Measurements from ENCODE around the gene RGPD8.
"Not testable (repeated sequence)": the region's sequence is repeated elsewhere in the genome, so short reads cannot be mapped to it uniquely, and the experiment has no call there.

The RGPD8 gene

DNA sequence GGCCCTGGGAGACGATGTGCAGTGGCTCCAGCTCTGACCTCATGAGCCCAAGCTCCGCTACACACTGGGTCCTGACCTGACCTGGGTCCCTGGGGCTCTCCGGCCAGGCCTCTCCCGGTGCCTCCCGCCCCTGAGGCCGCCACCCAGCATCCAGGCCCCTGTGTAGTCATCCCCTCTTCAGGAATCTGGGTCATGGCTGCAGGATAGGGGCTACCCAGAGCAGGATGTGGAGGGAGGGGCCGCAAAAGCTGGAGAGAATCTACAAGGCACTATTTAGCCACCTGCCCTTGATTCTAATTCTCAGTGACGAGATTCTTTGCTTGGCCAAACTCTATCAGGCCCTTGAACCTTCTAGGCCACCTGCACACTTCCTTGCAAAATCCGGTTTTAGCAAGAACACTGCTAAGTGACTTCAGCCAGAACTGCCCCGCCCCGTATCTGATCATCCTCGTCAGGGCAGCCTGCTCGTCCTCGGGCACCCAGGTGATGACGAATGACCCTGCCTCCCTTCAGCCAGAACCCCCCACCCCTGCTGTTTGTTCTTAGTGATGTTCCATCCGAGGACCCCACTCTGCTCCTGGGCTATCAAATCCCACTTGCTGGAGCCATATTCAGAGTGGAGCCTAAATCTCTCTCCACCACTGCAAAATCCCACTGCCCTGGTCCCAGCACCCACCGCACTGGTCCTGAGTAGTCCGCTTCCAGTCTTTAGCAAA lies 2.4 kb upstream of the RGPD8 start:
- not testable (repeated sequence) for H3K4me1 ChIP-seq (ENCODE audit: control insufficient read depth in 2 of 2, insufficient read depth in 2 of 2, low read length in 2 of 2); H3K9me3 ChIP-seq (ENCODE audit: control insufficient read depth in 2 of 2, low read length in 2 of 2); H3K9ac ChIP-seq (ENCODE audit: low read depth in 1 of 2, low read length in 2 of 2); H3K27me3 ChIP-seq (ENCODE audit: control insufficient read depth in 2 of 2, insufficient read depth in 2 of 2, low read length in 2 of 2); H3K36me3 ChIP-seq (ENCODE audit: control insufficient read depth in 2 of 2, insufficient read depth in 2 of 2, low read length in 2 of 2); H3K4me3 ChIP-seq (ENCODE audit: low read length in 2 of 2); H3K27ac ChIP-seq (ENCODE audit: low read depth in 2 of 2, low read length in 2 of 2)

GRCh38 chr2:112434890-112435715 lies 1.7 kb upstream of the RGPD8 start:
- not testable (repeated sequence) for H3K9ac ChIP-seq (ENCODE audit: low read depth in 1 of 2, low read length in 2 of 2); H3K36me3 ChIP-seq (ENCODE audit: control insufficient read depth in 2 of 2, insufficient read depth in 2 of 2, low read length in 2 of 2); H3K4me1 ChIP-seq (ENCODE audit: control insufficient read depth in 2 of 2, insufficient read depth in 2 of 2, low read length in 2 of 2); H3K4me3 ChIP-seq (ENCODE audit: low read length in 2 of 2); H3K27ac ChIP-seq (ENCODE audit: low read depth in 2 of 2, low read length in 2 of 2); H3K9me3 ChIP-seq (ENCODE audit: control insufficient read depth in 2 of 2, low read length in 2 of 2); H3K27me3 ChIP-seq (ENCODE audit: control insufficient read depth in 2 of 2, insufficient read depth in 2 of 2, low read length in 2 of 2)

- Histone ChIP-seq H3K9me3 (ENCODE audit: control insufficient read depth in 2 of 2, low read length in 2 of 2) (no peaks in the 10 kb centered on the region), H3K27ac (ENCODE audit: low read depth in 2 of 2, low read length in 2 of 2) (no peak overlapping the region), H3K4me3 (ENCODE audit: low read length in 2 of 2) (no peak overlapping the region), H3K4me1 (ENCODE audit: control insufficient read depth in 2 of 2, insufficient read depth in 2 of 2, low read length in 2 of 2) (no peaks in the 10 kb centered on the region), H3K36me3 (ENCODE audit: control insufficient read depth in 2 of 2, insufficient read depth in 2 of 2, low read length in 2 of 2) (no peaks in the 10 kb centered on the region), H3K27me3 (ENCODE audit: control insufficient read depth in 2 of 2, insufficient read depth in 2 of 2, low read length in 2 of 2) (no peaks in the 10 kb centered on the region), H3K9ac (ENCODE audit: low read depth in 1 of 2, low read length in 2 of 2) (no peak overlapping the region)
Measured at GRCh38 chr2:112433932-112434730, 686 bp upstream of the RGPD8 start.

DNA sequence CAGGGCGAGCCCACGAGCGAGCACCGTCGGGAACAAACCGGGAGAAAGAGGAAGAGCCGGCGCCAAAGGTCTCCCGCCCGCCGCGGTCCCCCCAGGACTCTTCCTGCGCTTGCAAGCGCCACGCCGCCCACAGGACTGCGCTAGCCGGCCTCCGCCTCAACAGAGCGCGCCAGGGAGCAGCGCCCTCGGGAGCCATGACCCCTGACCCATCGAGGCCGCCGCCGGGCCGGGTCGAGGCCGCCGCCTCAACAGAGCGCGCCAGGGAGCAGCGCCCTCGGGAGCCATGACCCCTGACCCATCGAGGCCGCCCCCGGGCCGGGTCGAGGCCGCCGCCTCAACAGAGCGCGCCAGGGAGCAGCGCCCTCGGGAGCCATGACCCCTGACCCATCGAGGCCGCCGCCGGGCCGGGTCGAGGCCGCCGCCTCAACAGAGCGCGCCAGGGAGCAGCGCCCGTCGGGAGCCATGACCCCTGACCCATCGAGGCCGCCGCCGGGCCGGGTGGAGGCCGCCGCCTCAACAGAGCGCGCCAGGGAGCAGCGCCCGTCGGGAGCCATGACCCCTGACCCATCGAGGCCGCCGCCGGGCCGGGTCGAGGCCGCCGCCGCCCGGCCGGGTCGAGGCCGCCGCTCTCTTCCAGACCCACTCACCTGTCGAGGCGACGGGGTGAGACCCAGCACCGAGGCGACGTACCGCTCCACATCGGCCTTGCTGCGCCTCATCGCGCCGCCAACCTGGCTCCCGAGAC lies 538 bp downstream of the RGPD8 start:
- not testable (repeated sequence) for H3K27me3 ChIP-seq (ENCODE audit: control insufficient read depth in 2 of 2, insufficient read depth in 2 of 2, low read length in 2 of 2); H3K4me1 ChIP-seq (ENCODE audit: control insufficient read depth in 2 of 2, insufficient read depth in 2 of 2, low read length in 2 of 2); H3K9me3 ChIP-seq (ENCODE audit: control insufficient read depth in 2 of 2, low read length in 2 of 2); H3K36me3 ChIP-seq (ENCODE audit: control insufficient read depth in 2 of 2, insufficient read depth in 2 of 2, low read length in 2 of 2)
- Histone ChIP-seq H3K9ac (ENCODE audit: low read depth in 1 of 2, low read length in 2 of 2) (peak overlapping the region in 1 of 2 donors; percentile 32), H3K4me3 (ENCODE audit: low read length in 2 of 2) (peak overlapping the region; percentile 16 to 63), H3K27ac (ENCODE audit: low read depth in 2 of 2, low read length in 2 of 2) (peak overlapping the region in 1 of 2 donors; percentile 65)

DNA sequence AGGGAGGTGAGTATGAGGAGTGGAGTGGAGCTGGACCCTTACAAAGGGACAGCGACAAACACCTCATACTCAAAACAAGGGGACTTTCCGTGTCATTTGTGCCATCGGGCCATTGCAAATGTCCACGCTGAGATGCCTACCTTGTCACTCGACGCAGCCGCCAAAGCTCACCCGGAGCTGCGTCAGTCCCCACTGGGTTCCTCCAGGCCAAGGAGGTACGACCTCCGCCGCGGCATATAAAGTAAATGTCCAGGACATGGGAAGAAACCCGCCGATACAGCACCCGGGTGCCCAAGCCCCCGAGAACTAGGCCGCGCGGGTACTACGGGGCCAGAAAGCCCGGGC lies 1.1 kb downstream of the RGPD8 start:
- Histone ChIP-seq H3K4me3 (ENCODE audit: low read length in 2 of 2) (peak overlapping the region in 1 of 2 donors; percentile 63), H3K27ac (ENCODE audit: low read depth in 2 of 2, low read length in 2 of 2) (peak overlapping the region in 1 of 2 donors; percentile 23)
- H3K9me3 ChIP-seq (ENCODE audit: control insufficient read depth in 2 of 2, low read length in 2 of 2), result not testable (repeated sequence)

GRCh38 chr2:112431587-112432295 lies 1.7 kb downstream of the RGPD8 start:
- H3K9me3 ChIP-seq (ENCODE audit: control insufficient read depth in 2 of 2, low read length in 2 of 2); H3K27me3 ChIP-seq (ENCODE audit: control insufficient read depth in 2 of 2, insufficient read depth in 2 of 2, low read length in 2 of 2); H3K36me3 ChIP-seq (ENCODE audit: control insufficient read depth in 2 of 2, insufficient read depth in 2 of 2, low read length in 2 of 2); H3K27ac ChIP-seq (ENCODE audit: low read depth in 2 of 2, low read length in 2 of 2); H3K9ac ChIP-seq (ENCODE audit: low read depth in 1 of 2, low read length in 2 of 2); H3K4me1 ChIP-seq (ENCODE audit: control insufficient read depth in 2 of 2, insufficient read depth in 2 of 2, low read length in 2 of 2): not testable (repeated sequence)
- peak overlapping the region in 1 of 2 donors; percentile 26 for H3K4me3 ChIP-seq (ENCODE audit: low read length in 2 of 2)

More for the DNA sequence above, 1.1 kb downstream of the RGPD8 start:
- peak overlapping the region in 1 of 2 donors; percentile 32 for H3K9ac ChIP-seq (ENCODE audit: low read depth in 1 of 2, low read length in 2 of 2)
- H3K4me1 ChIP-seq (ENCODE audit: control insufficient read depth in 2 of 2, insufficient read depth in 2 of 2, low read length in 2 of 2); H3K27me3 ChIP-seq (ENCODE audit: control insufficient read depth in 2 of 2, insufficient read depth in 2 of 2, low read length in 2 of 2); H3K36me3 ChIP-seq (ENCODE audit: control insufficient read depth in 2 of 2, insufficient read depth in 2 of 2, low read length in 2 of 2): not testable (repeated sequence)

DNA sequence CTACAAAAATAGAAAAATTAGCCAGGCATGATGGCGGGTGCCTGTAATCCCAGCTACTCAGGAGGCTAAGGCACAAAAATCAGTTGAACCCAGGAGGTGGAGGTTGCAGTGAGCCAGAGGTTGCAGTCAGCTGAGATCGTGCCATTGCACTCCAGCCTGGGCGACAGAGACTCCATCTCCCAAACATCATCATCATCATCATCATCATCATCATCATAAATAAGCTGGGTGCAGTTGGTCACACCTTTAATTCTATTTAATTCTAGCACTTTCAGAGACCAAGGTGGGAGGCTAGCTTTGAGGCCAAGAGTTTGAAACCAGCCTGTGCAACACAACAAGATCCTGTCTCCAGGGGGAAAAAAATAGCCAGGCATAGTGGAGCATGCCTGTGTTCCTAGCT lies 8.9 kb downstream of the RGPD8 start:
- H3K9me3 ChIP-seq (ENCODE audit: control insufficient read depth in 2 of 2, low read length in 2 of 2); H3K4me3 ChIP-seq (ENCODE audit: low read length in 2 of 2); H3K4me1 ChIP-seq (ENCODE audit: control insufficient read depth in 2 of 2, insufficient read depth in 2 of 2, low read length in 2 of 2); H3K9ac ChIP-seq (ENCODE audit: low read depth in 1 of 2, low read length in 2 of 2); H3K36me3 ChIP-seq (ENCODE audit: control insufficient read depth in 2 of 2, insufficient read depth in 2 of 2, low read length in 2 of 2); H3K27ac ChIP-seq (ENCODE audit: low read depth in 2 of 2, low read length in 2 of 2); H3K27me3 ChIP-seq (ENCODE audit: control insufficient read depth in 2 of 2, insufficient read depth in 2 of 2, low read length in 2 of 2): not testable (repeated sequence)

DNA sequence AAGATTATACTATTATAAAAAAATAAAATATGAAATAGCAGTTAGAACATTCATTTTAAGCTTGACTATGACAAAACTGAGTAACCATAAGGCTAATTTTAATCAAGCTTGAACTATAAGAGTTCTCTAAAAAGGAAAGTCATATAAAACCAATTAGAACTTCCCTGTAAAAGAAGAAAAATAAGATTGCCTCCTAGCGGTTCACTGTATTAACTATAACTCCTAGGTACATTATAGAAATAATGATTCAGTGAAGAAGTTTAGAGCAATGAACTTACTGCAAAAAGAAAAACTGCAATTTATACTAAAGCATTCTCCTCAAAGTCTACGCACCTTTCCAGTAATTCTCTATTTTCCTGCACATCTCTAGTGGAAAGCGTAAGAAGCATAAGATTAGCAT lies 16.6 kb downstream of the RGPD8 start:
- H3K27me3 ChIP-seq (ENCODE audit: control insufficient read depth in 2 of 2, insufficient read depth in 2 of 2, low read length in 2 of 2); H3K9ac ChIP-seq (ENCODE audit: low read depth in 1 of 2, low read length in 2 of 2); H3K4me1 ChIP-seq (ENCODE audit: control insufficient read depth in 2 of 2, insufficient read depth in 2 of 2, low read length in 2 of 2); H3K9me3 ChIP-seq (ENCODE audit: control insufficient read depth in 2 of 2, low read length in 2 of 2); H3K36me3 ChIP-seq (ENCODE audit: control insufficient read depth in 2 of 2, insufficient read depth in 2 of 2, low read length in 2 of 2); H3K27ac ChIP-seq (ENCODE audit: low read depth in 2 of 2, low read length in 2 of 2); H3K4me3 ChIP-seq (ENCODE audit: low read length in 2 of 2): not testable (repeated sequence)

DNA sequence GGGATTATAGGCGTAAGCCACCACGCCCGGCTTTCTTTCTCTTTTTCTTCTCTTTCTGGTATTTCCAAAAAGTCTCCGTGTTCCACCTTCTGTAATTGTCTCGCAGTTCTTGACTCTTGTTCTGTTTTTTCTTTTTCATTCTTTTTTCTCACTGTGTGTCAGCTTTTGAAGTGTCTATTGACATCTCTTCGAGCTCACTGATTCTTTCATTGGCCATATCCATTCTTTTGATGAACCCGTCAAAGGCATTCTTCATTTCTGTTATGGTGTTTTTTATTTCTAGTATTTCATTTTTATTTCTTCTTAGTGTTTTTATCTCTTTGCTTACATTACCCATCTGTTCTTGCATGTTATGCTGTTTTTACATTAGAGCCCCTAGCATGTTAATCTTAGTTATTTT lies 73.4 kb downstream of the RGPD8 start:
- not testable (repeated sequence) for H3K4me1 ChIP-seq (ENCODE audit: control insufficient read depth in 2 of 2, insufficient read depth in 2 of 2, low read length in 2 of 2); H3K9me3 ChIP-seq (ENCODE audit: control insufficient read depth in 2 of 2, low read length in 2 of 2); H3K36me3 ChIP-seq (ENCODE audit: control insufficient read depth in 2 of 2, insufficient read depth in 2 of 2, low read length in 2 of 2); H3K27me3 ChIP-seq (ENCODE audit: control insufficient read depth in 2 of 2, insufficient read depth in 2 of 2, low read length in 2 of 2); H3K27ac ChIP-seq (ENCODE audit: low read depth in 2 of 2, low read length in 2 of 2); H3K4me3 ChIP-seq (ENCODE audit: low read length in 2 of 2); H3K9ac ChIP-seq (ENCODE audit: low read depth in 1 of 2, low read length in 2 of 2)
